CD4-positive, alpha-beta T cell (primary cell): Measurements from ENCODE around the gene EXD3. TPM values are rescaled to one million over a fixed set of nuclear protein-coding genes. Genes with fewer than 3 reads are reported as not detected.

Source experiments
- ATAC-seq: fragments of 200-7000 bp; cut with Tn5 transposase; one replicate; pipeline ENCODE4 v1.10.0; 2022; ENCODE audit warnings: mild to moderate bottlenecking; ENCODE audit not compliant: poor library complexity
- CTCF ChIA-PET: fragments of 350-600 bp; sonication (Branson Sonifier 250); formaldehyde crosslinking; loops from one replicate; lab custom pipeline; 2021; ENCODE audit warnings: antibody characterized with exemption, inconsistent platforms; lab: Charles Lee
- POLR2A ChIA-PET: fragments of 350-600 bp; sonication (Branson Sonifier 250); formaldehyde crosslinking; loops from one replicate; lab custom pipeline; 2021; ENCODE audit warnings: antibody characterized with exemption, inconsistent platforms; lab: Charles Lee
- DNase-seq, 14 experiments: peaks; one replicate each; pipeline ENCODE4 v3.0.0-alpha.2; 2013 to 2020; ENCODE audit warnings: mixed read lengths in 2 of 14
- H3K27ac ChIP-seq, 2 donors: one replicate each; pipeline versions ENCODE4 v1.5.1 to v1.7.0; 2013; ENCODE audit warnings: low read length in 2 of 2, low read depth in 1 of 2, mild to moderate bottlenecking in 1 of 2
- H3K27me3 ChIP-seq, 2 experiments: 1 replicate in 1 of 2; 2 replicates in 1 of 2; pipeline versions ENCODE4 v1.6.1 to v1.7.0; 2013; ENCODE audit warnings: low read length in 2 of 2, control low read depth in 1 of 2, mild to moderate bottlenecking in 1 of 2, moderate library complexity in 1 of 2; ENCODE audit not compliant: insufficient read depth in 2 of 2, control insufficient read depth in 1 of 2
- H3K36me3 ChIP-seq: one replicate; pipeline ENCODE4 v1.6.1; 2013; ENCODE audit warnings: low read length, control low read depth; ENCODE audit not compliant: insufficient read depth
- H3K4me1 ChIP-seq: one replicate; pipeline ENCODE4 v1.6.1; 2013; ENCODE audit warnings: low read length, control low read depth; ENCODE audit not compliant: insufficient read depth
- H3K4me3 ChIP-seq: one replicate; pipeline ENCODE4 v1.5.1; 2013; ENCODE audit warnings: mild to moderate bottlenecking, low read length, moderate library complexity
- H3K9me3 ChIP-seq, 2 experiments: 1 replicate in 1 of 2; 2 replicates in 1 of 2; pipeline versions ENCODE4 v1.6.1 to v1.7.0; 2013; ENCODE audit warnings: low read length in 2 of 2, mild to moderate bottlenecking in 2 of 2, control low read depth in 1 of 2, moderate library complexity in 1 of 2; ENCODE audit not compliant: control insufficient read depth in 1 of 2, insufficient read depth in 1 of 2
- H3K27ac Mint-ChIP-seq: one replicate; pipeline ENCODE4 v1.8.0; 2020; ENCODE audit warnings: mixed read lengths
- H3K27me3 Mint-ChIP-seq: one replicate; pipeline ENCODE4 v1.8.0; 2021; ENCODE audit warnings: mixed read lengths
- H3K36me3 Mint-ChIP-seq: one replicate; pipeline ENCODE4 v1.8.0; 2021; ENCODE audit warnings: low read depth, mixed read lengths
- H3K4me1 Mint-ChIP-seq: one replicate; pipeline ENCODE4 v1.8.0; 2021; ENCODE audit warnings: low read depth, mixed read lengths
- H3K4me3 Mint-ChIP-seq: one replicate; pipeline ENCODE4 v1.8.0; 2020; ENCODE audit warnings: mild to moderate bottlenecking, mixed read lengths
- H3K9me3 Mint-ChIP-seq: one replicate; pipeline ENCODE4 v1.8.0; 2020; ENCODE audit warnings: mixed read lengths
- CTCF ChIP-seq: fragments of 200-600 bp; IDR thresholded peaks from one replicate; pipeline ENCODE4 v1.8.0; 2022; ENCODE audit warnings: antibody characterized with exemption, mild to moderate bottlenecking
- intact Hi-C, 2 experiments: fragments of 100-400 bp; cut with DNase I in 1 of 2; cut with micrococcal nuclease in 1 of 2; formaldehyde crosslinking; loops; one replicate each; pipeline versions ENCODE4 v1.15.1 to v1.9.0; 2023 to 2025; cut with DNase I, micrococcal nuclease
- total RNA-seq, 174 experiments: library from RNA in 2 of 174; stranded (reverse) in 2 of 174; gene quantifications; one replicate each; pipeline ENCODE4 v1.2.3 and lab custom pipeline; 2021 to 2026

The EXD3 gene
- total RNA-seq, 2 experiments from 2014 or later = 14.9 to 16.9 TPM

GRCh38 chr9:137372693-137373610 is 50.0 kb downstream of the EXD3 start:
- intact Hi-C loops = no loop called here
- no peak overlapping the region for H3K4me3 Mint-ChIP-seq

GRCh38 chr9:137371946-137372651 is 50.9 kb downstream of the EXD3 start:
- Mint-ChIP-seq H3K27ac (no peak overlapping the region), H3K27me3 (no peaks in the 10 kb centered on the region), H3K4me1 (no peaks in the 10 kb centered on the region), H3K4me3 (no peak overlapping the region), H3K36me3 (no peaks in the 10 kb centered on the region), H3K9me3 (no peaks in the 10 kb centered on the region)
- ChIA-PET POLR2A (no interaction called here), CTCF (no interaction called here)
- peaks cover 0 to 8% of the 10 kb centered on the region in 2 experiments for H3K9me3 ChIP-seq
- H3K36me3 ChIP-seq = peaks cover 3% of the 10 kb centered on the region
- no peak for TF ChIP-seq CTCF
- no peak for ATAC-seq
- DNase-seq = no peak
- no peak overlapping the region for H3K27ac ChIP-seq
- no peaks in the 10 kb centered on the region for H3K4me1 ChIP-seq
- H3K27me3 ChIP-seq = no peaks in the 10 kb centered on the region
- intact Hi-C loops = no loop called here
- H3K4me3 ChIP-seq = no peak overlapping the region

More at GRCh38 chr9:137372693-137373610, 50.0 kb downstream of the EXD3 start:
- CTCF ChIA-PET = no interaction called here
- H3K36me3 Mint-ChIP-seq = no peaks in the 10 kb centered on the region
- no peaks in the 10 kb centered on the region for H3K9me3 Mint-ChIP-seq
- no peak overlapping the region for H3K27ac ChIP-seq
- no peak for TF ChIP-seq CTCF
- peaks cover 0 to 8% of the 10 kb centered on the region in 2 experiments for H3K9me3 ChIP-seq
- POLR2A ChIA-PET = no interaction called here
- no peak overlapping the region for H3K4me3 ChIP-seq
- H3K4me1 Mint-ChIP-seq = no peaks in the 10 kb centered on the region
- H3K27me3 Mint-ChIP-seq = no peaks in the 10 kb centered on the region
- H3K27ac Mint-ChIP-seq = no peak overlapping the region
- no peak for DNase-seq
- no peak for ATAC-seq
- no peaks in the 10 kb centered on the region for H3K27me3 ChIP-seq
- peaks cover 3% of the 10 kb centered on the region for H3K36me3 ChIP-seq
- no peaks in the 10 kb centered on the region for H3K4me1 ChIP-seq

DNA sequence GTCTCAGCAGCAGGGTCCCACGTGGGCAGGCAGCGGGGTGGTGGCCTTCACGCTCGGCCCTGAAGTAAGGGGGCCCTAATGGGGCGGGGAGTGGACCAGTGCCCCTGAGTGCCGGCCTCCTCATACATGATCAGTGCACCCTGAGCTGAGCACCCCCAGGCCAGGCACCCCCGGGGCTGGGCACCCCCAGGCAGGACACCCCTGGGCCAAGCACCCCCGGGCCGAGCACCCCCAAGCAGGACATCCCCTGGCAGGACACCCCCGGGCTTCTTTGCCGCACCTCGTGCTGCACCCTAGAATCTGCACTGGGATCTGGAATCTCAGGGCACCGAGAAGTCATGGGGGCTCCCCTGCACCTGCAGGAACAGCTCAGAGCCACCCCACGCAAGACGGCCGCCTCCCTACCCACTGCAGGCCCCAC is 51.4 kb downstream of the EXD3 start:
- Histone ChIP-seq H3K27ac (no peak overlapping the region), H3K4me1 (no peaks in the 10 kb centered on the region), H3K4me3 (no peak overlapping the region), H3K9me3 (peaks cover 0 to 8% of the 10 kb centered on the region in 2 experiments), H3K27me3 (no peaks in the 10 kb centered on the region), H3K36me3 (peaks cover 3% of the 10 kb centered on the region)
- ATAC-seq (no peak), DNase-seq (no peak)
- H3K27me3 Mint-ChIP-seq = no peaks in the 10 kb centered on the region
- H3K4me3 Mint-ChIP-seq = no peak overlapping the region
- no peak overlapping the region for H3K27ac Mint-ChIP-seq
- ChIA-PET POLR2A (no interaction called here), CTCF (no interaction called here)
- intact Hi-C loops = no loop called here
- no peak for TF ChIP-seq CTCF
- no peaks in the 10 kb centered on the region for H3K36me3 Mint-ChIP-seq
- H3K4me1 Mint-ChIP-seq = no peaks in the 10 kb centered on the region
- no peaks in the 10 kb centered on the region for H3K9me3 Mint-ChIP-seq
